Stomach (tissue), 9 donors: Measurements from ENCODE around the gene RXYLT1. TPM values are rescaled to one million over a fixed set of nuclear protein-coding genes. Genes with fewer than 3 reads are reported as not detected.

Experiments
- DNase-seq, 2 donors: peaks; one replicate each; pipeline versions ENCODE4 v3.0.0 to v3.0.0-alpha.2; 2013 to 2019
- H3K27ac ChIP-seq, 5 donors: fragments of 200-600 bp in 4 of 5; sonication (generic) in 4 of 5; one replicate each; pipeline ENCODE4 v1.5.1; 2013 to 2019; ENCODE audit warnings: mild to moderate bottlenecking in 1 of 5, moderate library complexity in 1 of 5
- H3K27me3 ChIP-seq, 3 donors: fragments of 200-600 bp; sonication (generic); one replicate each; pipeline ENCODE4 v1.5.1; 2017 to 2019; ENCODE audit warnings: mixed run types in 1 of 3
- H3K36me3 ChIP-seq, 4 donors: fragments of 200-600 bp; sonication (generic); 1 replicate in 3 of 4; 2 replicates in 1 of 4; pipeline ENCODE4 v1.5.1; 2016 to 2019
- H3K4me1 ChIP-seq, 4 donors: fragments of 200-600 bp; sonication (generic); one replicate each; pipeline ENCODE4 v1.5.1; 2016 to 2019
- H3K4me3 ChIP-seq, 4 donors: fragments of 200-600 bp; sonication (generic) in 3 of 4; one replicate each; pipeline ENCODE4 v1.5.1; 2016 to 2019; ENCODE audit warnings: mild to moderate bottlenecking in 1 of 4
- H3K9me3 ChIP-seq, 4 donors: fragments of 200-600 bp; sonication (generic); one replicate each; pipeline ENCODE4 v1.5.1; 2016 to 2019
- CTCF ChIP-seq, 7 experiments: fragments of 450-650 bp in 4 of 7; fragments of 200-600 bp in 3 of 7; sonication (generic) in 3 of 7; IDR thresholded peaks; one replicate each; pipeline ENCODE4 v1.5.1; 2016 to 2019; ENCODE audit warnings: antibody characterized with exemption in 7 of 7, control low read depth in 2 of 7, mild to moderate bottlenecking in 1 of 7
- EP300 ChIP-seq: sonication (generic); formaldehyde crosslinking; IDR thresholded peaks from one replicate; pipeline ENCODE4 v1.6.1; 2017; ENCODE audit warnings: antibody characterized with exemption
- POLR2A ChIP-seq, 4 donors: fragments of 450-650 bp; IDR thresholded peaks; one replicate each; pipeline ENCODE4 v1.6.1; 2016; ENCODE audit warnings: antibody characterized with exemption in 4 of 4, control low read depth in 2 of 4, mild to moderate bottlenecking in 1 of 4, moderate library complexity in 1 of 4
- POLR2AphosphoS5 ChIP-seq, 3 donors: sonication (generic); formaldehyde crosslinking; IDR thresholded peaks; one replicate each; pipeline ENCODE4 v1.6.1; 2016; ENCODE audit warnings: antibody characterized with exemption in 3 of 3
- WGBS, 5 donors: extraction: QIAGEN DNeasy Blood & Tissue Kit in 3 of 5; methylation state at CpG; one replicate each; pipeline versions ENCODE4 v1.1.5 to v1.1.7; 2013 to 2018; 5-methylcytosine and 5-hydroxymethylcytosine counted together
- intact Hi-C: fragments of 100-400 bp; cut with DNase I; formaldehyde crosslinking; loops from one replicate; pipeline ENCODE4 v1.15.1; 2023; ENCODE audit warnings: low total_unique reads
- polyA plus RNA-seq, 3 donors: library from polyadenylated mRNA; stranded (reverse); fragments of 200-250 nt; gene quantifications; one replicate each; pipeline ENCODE4 v1.2.3, GENCODE V29; 2013
- total RNA-seq, 5 donors: library from RNA; depleted of rRNA; stranded (reverse); fragments of >200 nt; gene quantifications; one replicate each; pipeline versions ENCODE4 v1.1.0 to v1.2.3, GENCODE V29; 2014 to 2016
- donor health status: healthy with polysubstance abuse.
- donor health status: Bipolar disorder and iron deficiency.
- donor health status: healthy.

Gene RXYLT1
- total and polyA plus RNA-seq, 8 donors: 4.5 to 33.0 (median 11.2) TPM

GRCh38 chr12:63844391-63845341 lies 65.0 kb downstream of the RXYLT1 start, which contains the start of gene SRGAP1:
SRGAP1 (plus strand) TSS chr12:63844700; CDS start chr12:63844817, 117 bp downstream.
- peaks cover 0 to 3% (median 0%) of the 10 kb centered on the region in 3 donors for H3K27me3 ChIP-seq
- 2 to 5% (median 3%) methylated on average over 33 to 52 of the region's 52 CpGs for WGBS, 5 donors
- peaks cover 8 to 49% (median 17%) of the 10 kb centered on the region in 4 donors for H3K4me1 ChIP-seq
- DNase-seq: peak; percentile 52 to 88
- peak within 1 kb of the TSS; percentile 91 to 97 (median 93) for H3K27ac ChIP-seq
- intact Hi-C loops: loop anchor here (5.0 kb wide), 2 partner anchors 338 to 413 kb away; no protein-coding TSS in a partner anchor
- no peaks in the 10 kb centered on the region for H3K9me3 ChIP-seq
- peak in 1 of 3 donors; percentile 50 for TF ChIP-seq POLR2AphosphoS5 (IDR thresholded peaks at IDR 0.05)
- TF ChIP-seq EP300: no peak
- TF ChIP-seq POLR2A (IDR thresholded peaks at IDR 0.05): no peak
- no peak for TF ChIP-seq CTCF (IDR thresholded peaks at IDR 0.05)
- no peaks in the 10 kb centered on the region for H3K36me3 ChIP-seq
- peak within 1 kb of the TSS; percentile 71 to 89 (median 78) for H3K4me3 ChIP-seq

- H3K27ac ChIP-seq: no peak overlapping the region
- DNase-seq: peak in 1 of 2 donors; percentile 54
- WGBS, 5 donors: 11 to 40% (median 32%) methylated on average over 2 of the region's 2 CpGs
- H3K27me3 ChIP-seq: peaks cover 0 to 3% (median 0%) of the 10 kb centered on the region in 3 donors
- no peaks in the 10 kb centered on the region for H3K9me3 ChIP-seq
- H3K4me1 ChIP-seq: peaks cover 8 to 56% (median 20%) of the 10 kb centered on the region in 4 donors
- intact Hi-C loops: no loop called here
- no peak for TF ChIP-seq CTCF (IDR thresholded peaks at IDR 0.05)
- peak in 1 of 3 donors; percentile 5 for TF ChIP-seq POLR2AphosphoS5 (IDR thresholded peaks at IDR 0.05)
- TF ChIP-seq POLR2A (IDR thresholded peaks at IDR 0.05): no peak
- no peak for TF ChIP-seq EP300
- H3K4me3 ChIP-seq: peak overlapping the region; percentile 71 to 89 (median 78)
- no peaks in the 10 kb centered on the region for H3K36me3 ChIP-seq
These were observed 66.0 kb downstream of the RXYLT1 start for GRCh38 chr12:63845726-63846125.

DNA sequence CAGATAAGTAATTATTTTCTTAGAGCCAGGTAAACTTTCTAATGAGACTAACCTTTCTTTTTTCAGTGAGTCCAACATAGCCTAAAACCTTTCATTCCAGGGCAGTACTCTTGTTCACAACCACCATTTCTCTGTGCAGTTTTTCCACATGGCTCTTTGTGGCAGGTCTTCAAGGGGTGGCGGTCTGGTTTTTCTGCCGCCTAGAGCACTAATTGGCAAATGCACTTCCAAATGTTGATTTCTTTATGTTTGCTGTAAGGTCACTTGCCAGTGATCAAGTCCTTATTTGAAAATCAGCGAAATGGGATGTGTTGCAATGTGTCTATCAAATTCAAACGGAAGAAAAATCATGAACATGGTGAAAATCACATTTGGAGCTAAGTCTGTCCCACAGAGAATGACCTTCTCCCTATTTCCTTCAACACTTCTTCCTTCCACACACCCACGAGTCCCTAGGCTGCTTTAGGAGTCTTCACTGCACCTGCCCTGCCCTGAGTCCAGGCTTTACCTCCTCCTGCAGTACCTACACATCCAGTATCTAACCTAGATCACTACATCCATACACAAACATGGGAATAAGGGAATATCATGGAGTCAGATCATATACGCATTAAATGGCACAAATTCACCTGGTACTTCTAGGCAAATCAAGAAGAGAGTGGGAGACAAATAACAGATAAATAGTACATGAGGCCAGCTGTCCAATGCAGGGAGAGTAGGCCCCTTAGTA lies 66.7 kb downstream of the RXYLT1 start:
- intact Hi-C loops: no loop called here
- 48 to 68% (median 62%) methylated on average over 6 of the region's 6 CpGs for WGBS, 5 donors
- Histone ChIP-seq H3K27me3 (peaks cover 0 to 3% (median 0%) of the 10 kb centered on the region in 3 donors), H3K4me3 (peak overlapping the region in 3 of 4 donors; percentile 71 to 89 (median 83)), H3K27ac (no peak overlapping the region), H3K9me3 (no peaks in the 10 kb centered on the region), H3K4me1 (peaks cover 8 to 56% (median 20%) of the 10 kb centered on the region in 4 donors), H3K36me3 (no peaks in the 10 kb centered on the region)
- DNase-seq: peak in 1 of 2 donors; percentile 37
- no peak for TF ChIP-seq EP300
- no peak for TF ChIP-seq CTCF (IDR thresholded peaks at IDR 0.05)
- no peak for TF ChIP-seq POLR2AphosphoS5 (IDR thresholded peaks at IDR 0.05)
- TF ChIP-seq POLR2A (IDR thresholded peaks at IDR 0.05): no peak

GRCh38 chr12:63848450-63848849 lies 68.7 kb downstream of the RXYLT1 start:
- intact Hi-C loops: no loop called here
- Histone ChIP-seq H3K27ac (no peak overlapping the region), H3K9me3 (no peaks in the 10 kb centered on the region), H3K4me3 (no peak overlapping the region), H3K36me3 (no peaks in the 10 kb centered on the region), H3K27me3 (peaks cover 0 to 3% (median 0%) of the 10 kb centered on the region in 3 donors), H3K4me1 (peaks cover 8 to 50% (median 20%) of the 10 kb centered on the region in 4 donors)
- TF ChIP-seq CTCF (IDR thresholded peaks at IDR 0.05) (no peak), POLR2AphosphoS5 (IDR thresholded peaks at IDR 0.05) (no peak), POLR2A (IDR thresholded peaks at IDR 0.05) (no peak), EP300 (no peak)
- no peak for DNase-seq
- 70 to 74% (median 72%) methylated on average over 4 of the region's 4 CpGs for WGBS, 5 donors
